Endometrial microvascular endothelial cells (primary cell): ENCODE data around the gene TAF9. TPM values are rescaled to one million over a fixed set of nuclear protein-coding genes. Genes with fewer than 3 reads are reported as not detected.
"Not testable (repeated sequence)": the region's sequence is repeated elsewhere in the genome, so short reads cannot be mapped to it uniquely, and the experiment has no call there.

Source experiments
- in situ Hi-C: cut with HindIII; loops from 2 replicates; pipeline ENCODE4 v1.10.0; 2017; ENCODE audit warnings: low sequenced_read_pairs, low pct_unique_long_range_greater_than_20kb; ENCODE audit errors: inconsistent ontology term
- total RNA-seq: library from RNA; depleted of rRNA; stranded (reverse); fragments of >200 nt; gene quantifications from one replicate; pipeline ENCODE4 v1.2.3, GENCODE V29; 2015; ENCODE audit errors: inconsistent ontology term

Gene TAF9
- total RNA-seq, 1 donor from 2014 or later = 80.9 TPM

- in situ Hi-C loops = no loop called here
These were observed 26.2 kb downstream of the TAF9 start for GRCh38 chr5:69343083-69343482.

GRCh38 chr5:69341520-69342161 is 27.7 kb downstream of the TAF9 start:
- in situ Hi-C loops = no loop called here

GRCh38 chr5:69335341-69335935 is 33.9 kb downstream of the TAF9 start:
- in situ Hi-C loops = no loop called here

GRCh38 chr5:69334793-69335268 is 34.5 kb downstream of the TAF9 start:
- in situ Hi-C loops = no loop called here

- in situ Hi-C loops = not testable (repeated sequence)
These were observed 35.5 kb downstream of the TAF9 start for GRCh38 chr5:69333668-69334315.

GRCh38 chr5:69331528-69332445 is 37.5 kb downstream of the TAF9 start:
- in situ Hi-C loops = no loop called here

- in situ Hi-C loops = no loop called here
These were observed 39.3 kb downstream of the TAF9 start for GRCh38 chr5:69329905-69330489.

GRCh38 chr5:69326365-69326764 is 43.0 kb downstream of the TAF9 start:
- in situ Hi-C loops = no loop called here

GRCh38 chr5:69317391-69317790 is 51.9 kb downstream of the TAF9 start:
- in situ Hi-C loops = no loop called here

GRCh38 chr5:69315972-69316371 is 53.3 kb downstream of the TAF9 start:
- in situ Hi-C loops = no loop called here

Other genes starting within 250 kb of the TAF9 start
- 318 TPM for gene CCNB1, start 202.4 kb downstream of the TAF9 start, total RNA-seq
- gene CENPH, start 179.9 kb downstream of the TAF9 start, total RNA-seq = 17.2 TPM
- 71.1 TPM for gene CDK7, start 134.6 kb downstream of the TAF9 start, total RNA-seq
- gene CCDC125, start 36.7 kb downstream of the TAF9 start, total RNA-seq = 4.9 TPM
- gene AK6, start within 50 bp of the TAF9 start, total RNA-seq = 66.7 TPM
- gene RAD17, start 298 bp upstream of the TAF9 start, total RNA-seq = 15.2 TPM
- gene MARVELD2, start 45.6 kb upstream of the TAF9 start, total RNA-seq = 2.5 TPM
- 0.84 TPM for gene OCLN, start 123.3 kb upstream of the TAF9 start, total RNA-seq
- gene GTF2H2C, start 190.7 kb upstream of the TAF9 start, total RNA-seq = 20.4 TPM